NAMALWA (cell line): ENCODE measurements around the gene CNKSR3.
"Not testable (repeated sequence)": the region's sequence is repeated elsewhere in the genome, so short reads cannot be mapped to it uniquely, and the experiment has no call there.

Source experiments
- DNase-seq: peaks from one replicate; pipeline ENCODE4 v3.0.0-alpha.2; 2015; ENCODE audit warnings: low spot score

The CNKSR3 gene

DNA sequence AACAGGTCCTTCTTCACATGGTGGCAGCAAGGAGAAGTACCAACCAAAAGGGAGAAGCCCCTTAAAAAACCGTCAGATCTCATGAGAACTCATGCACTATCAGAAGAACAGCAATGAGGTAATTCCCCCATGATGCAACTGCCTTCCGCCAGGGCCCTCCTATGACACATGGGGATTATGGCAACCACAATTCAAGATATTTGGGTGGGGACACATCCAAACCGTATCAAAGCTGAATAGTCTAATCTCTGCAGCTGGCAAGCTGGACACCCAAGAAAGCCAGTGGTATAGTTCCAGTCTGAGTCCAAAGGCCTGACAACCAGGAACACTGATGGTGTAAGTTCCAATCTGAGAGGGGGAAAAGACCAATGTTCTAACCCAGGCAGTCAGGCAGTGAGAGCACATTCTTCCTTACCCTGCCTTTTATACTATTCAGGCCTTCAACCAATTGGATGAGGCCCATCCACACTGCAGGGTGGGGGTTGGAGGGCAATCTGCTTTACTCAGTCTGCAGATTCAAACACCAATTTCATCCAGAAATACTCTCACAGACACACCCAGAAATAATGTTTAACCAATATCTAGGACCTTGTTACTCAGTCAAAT lies 17.9 kb upstream of the CNKSR3 start:
- no peak for DNase-seq

GRCh38 chr6:154526996-154527395 lies 16.5 kb upstream of the CNKSR3 start:
- DNase-seq = no peak

DNA sequence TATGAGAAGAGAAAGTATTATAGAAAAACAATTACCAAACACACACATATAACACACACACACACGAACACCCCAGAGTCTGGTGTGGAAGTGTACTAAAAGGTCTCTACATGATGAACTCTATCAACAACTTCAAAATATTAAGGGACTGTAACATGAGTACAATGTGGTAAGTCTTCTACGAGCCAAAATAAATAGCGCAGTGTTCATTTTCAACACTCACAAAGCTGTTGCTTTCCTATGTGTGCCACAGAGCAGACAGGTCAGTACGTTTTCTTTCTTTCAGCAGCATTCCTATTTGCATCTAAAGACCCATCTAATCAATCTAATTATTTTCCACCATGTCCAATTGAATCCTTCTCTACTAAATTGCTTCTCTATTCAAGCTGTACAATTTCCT lies 12.1 kb upstream of the CNKSR3 start:
- DNase-seq = no peak

GRCh38 chr6:154521412-154521811 lies 10.9 kb upstream of the CNKSR3 start:
- no peak for DNase-seq

DNA sequence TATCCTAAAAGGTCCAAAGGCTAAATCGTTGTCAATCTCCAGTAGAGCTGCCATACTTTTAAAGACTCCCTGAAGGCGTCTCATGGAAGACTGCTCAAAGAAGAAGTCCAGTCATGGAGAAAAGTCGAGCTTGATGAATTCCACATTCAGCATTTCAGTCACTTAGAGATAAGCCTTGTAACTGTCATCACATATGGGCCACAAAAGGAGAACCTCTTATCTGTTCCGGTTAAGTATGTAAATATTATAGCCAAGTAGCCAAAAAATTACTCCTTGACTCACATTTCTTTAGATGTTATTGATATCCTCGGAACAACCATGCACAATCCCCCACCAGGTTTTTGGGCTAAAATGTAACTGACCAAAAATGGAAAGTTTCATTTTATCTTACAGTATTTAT lies 9.8 kb upstream of the CNKSR3 start:
- DNase-seq = no peak

DNA sequence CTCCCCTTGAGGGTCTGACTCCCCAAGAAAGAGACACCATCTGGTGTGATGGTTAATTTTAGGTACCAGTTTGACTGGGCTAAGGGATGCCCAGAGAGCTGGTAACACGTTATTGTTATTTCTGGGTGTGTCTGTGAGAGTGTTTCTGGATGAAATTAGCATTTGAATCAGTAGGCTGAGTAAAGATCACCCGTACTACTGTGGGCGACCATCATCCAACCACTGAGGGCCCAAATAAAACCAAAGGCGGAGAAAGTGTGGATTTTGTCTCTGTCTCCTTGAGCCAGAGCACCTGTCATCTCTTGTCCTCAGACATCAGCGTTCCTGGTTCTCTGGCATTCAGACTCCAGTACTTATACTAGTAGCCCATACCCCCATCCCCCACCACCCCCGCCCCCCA lies 7.9 kb upstream of the CNKSR3 start:
- DNase-seq = no peak

GRCh38 chr6:154516276-154516675 lies 5.8 kb upstream of the CNKSR3 start:
- no peak for DNase-seq

DNA sequence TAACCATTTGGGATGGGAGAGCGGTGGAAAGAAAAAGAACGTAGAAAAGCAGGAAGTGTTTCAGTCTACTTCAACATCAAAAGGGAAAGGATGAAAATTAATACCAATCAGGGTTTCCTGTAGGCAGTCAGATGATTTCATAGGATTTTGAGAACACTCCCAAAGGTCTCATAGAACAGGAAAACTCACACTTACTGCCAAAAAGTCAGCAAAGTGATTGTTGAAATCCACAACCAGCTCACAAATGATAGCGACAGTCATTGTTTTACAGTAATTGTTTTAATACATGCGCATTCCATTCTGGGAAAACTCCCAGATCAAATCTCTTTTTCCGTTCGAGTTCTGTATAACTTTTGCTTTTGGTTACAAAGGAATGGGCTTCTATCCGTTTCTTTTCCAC lies 5.3 kb upstream of the CNKSR3 start:
- no peak for DNase-seq

DNA sequence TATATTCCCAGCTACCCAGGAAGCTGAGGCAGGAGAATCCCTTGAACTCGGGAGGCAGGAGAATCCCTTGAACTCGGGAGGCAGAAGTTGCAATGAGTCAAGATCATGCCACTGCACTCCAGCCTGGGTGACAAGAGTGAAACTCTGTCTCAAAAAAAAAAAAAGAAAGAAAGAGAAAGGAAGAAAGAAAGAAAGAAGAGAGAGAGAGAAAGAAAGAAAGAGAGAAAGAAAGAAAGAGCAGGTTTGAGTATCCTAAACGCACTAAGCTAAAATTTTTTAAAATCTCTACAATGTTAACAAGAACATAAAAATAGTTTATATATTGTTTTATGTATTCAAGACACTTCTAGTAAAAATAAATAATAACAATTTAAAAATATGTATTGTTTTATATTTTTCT lies 4.6 kb upstream of the CNKSR3 start:
- not testable (repeated sequence) for DNase-seq

GRCh38 chr6:154514481-154514880 lies 4.0 kb upstream of the CNKSR3 start:
- no peak for DNase-seq

DNA sequence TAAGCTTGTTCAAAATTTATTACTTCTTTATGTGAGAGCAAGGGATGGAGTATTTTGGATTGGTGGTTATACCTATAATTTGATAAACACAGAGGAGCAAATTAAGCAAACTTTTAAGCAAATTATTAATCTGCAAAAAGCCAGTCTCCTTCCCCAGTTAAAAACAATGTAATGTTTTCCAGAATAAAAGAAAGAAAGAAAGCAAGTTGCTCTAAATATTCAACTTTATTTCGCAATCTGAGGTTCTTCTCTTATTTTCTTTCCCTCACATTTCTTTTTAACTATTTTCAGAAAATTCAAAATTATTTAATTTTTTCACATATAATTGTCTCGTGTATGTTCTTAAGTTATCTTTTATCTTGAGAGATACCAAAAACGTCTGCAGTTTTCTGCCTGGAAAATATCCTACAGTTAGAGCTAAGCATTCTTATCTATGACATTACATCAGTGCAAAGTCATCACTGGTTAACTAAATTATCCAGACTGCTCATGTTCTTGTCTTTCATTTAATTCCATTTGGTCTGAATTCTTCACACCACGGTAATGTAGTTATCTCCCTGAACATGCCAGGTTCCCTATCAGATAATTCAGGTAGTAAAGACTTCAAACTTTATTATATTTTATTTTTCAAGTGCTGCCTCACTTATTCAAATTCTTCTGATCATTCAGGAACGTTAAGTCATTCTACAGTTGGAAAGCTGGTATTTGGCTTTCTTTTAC lies 3.3 kb upstream of the CNKSR3 start:
- no peak for DNase-seq

DNA sequence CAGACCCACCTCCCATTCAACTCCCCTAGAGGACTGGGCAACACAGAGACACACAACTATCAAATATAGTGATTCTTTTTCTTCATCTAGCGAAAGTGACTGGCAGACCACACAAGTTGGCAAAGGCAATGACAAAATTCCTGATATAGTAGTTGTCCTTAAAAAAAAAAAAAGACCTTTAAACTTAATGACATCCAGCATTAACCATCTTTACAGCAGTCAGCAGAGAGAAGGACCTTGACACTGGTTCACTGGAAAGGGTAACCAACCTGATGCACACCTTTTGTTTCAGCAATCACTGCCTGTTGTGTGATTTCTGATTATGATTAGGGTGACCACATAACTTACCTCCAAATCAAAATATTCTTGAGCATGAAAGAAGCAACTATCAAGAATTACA lies 1.7 kb upstream of the CNKSR3 start:
- DNase-seq = no peak

GRCh38 chr6:154511791-154512190 lies 1.3 kb upstream of the CNKSR3 start:
- DNase-seq = no peak

- DNase-seq = no peak
Observed at GRCh38 chr6:154509421-154510143, 903 bp downstream of the CNKSR3 start.

- DNase-seq = no peak
Observed at GRCh38 chr6:154508573-154509375, 1.7 kb downstream of the CNKSR3 start.

DNA sequence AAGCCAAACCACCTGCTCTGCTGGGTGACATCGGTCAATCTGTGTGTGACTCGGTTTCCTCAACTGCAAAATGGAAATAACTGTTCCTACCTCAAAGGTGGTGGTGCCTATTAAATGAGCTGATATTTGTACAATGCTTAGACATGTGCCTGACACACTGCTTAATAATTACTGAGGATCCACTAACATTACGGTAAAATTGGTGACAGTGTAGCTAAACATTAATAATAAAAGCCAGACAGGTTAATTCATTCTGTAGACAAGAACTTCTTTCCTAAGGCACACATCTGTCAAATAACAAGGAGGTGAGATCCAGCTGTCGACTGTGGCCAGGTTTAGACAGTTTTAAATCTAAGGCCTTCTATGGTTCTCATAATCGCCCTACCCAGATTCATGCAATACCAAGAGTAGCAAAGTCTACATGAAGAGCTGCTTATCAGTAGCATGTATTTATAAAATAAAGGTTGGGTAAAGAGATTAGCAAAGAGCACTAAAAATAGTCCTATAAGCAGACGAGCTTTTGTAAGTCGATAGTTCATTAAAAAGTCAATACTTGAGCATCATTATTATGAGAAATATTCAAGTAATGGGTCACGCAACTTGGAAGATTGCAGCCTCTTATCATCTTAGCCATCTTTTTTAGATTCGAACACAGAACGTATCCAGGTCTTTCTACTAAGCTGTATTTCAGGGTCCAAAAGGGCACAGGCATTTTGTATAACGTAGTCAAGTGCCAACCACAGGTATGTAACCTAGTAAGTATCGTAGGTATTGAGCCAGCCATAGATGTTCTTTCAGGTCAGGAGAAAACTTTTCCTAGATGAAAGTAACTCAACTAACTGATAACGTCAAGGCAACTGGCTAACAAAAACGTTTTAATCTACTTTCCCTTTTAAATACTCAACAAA lies 3.2 kb downstream of the CNKSR3 start:
- no peak for DNase-seq

DNA sequence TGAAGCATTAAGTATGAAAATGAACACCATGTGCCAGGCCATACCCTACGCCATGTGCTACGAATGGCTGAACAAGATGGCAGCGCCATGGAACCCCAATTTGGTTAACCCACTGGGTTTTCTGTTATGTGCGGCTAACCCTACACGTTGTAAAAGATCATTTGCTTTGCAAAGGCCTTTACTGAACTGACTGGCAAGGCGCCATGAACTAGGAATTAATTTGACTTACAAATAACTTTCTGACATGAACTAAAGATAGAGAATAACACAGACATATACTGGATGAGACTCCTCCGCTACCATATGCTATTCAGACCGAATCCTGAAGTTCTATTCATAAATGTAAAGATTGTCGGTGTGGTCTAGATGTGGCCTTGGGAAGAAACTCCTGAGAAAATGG lies 3.9 kb downstream of the CNKSR3 start:
- no peak for DNase-seq

GRCh38 chr6:154506108-154506507 lies 4.4 kb downstream of the CNKSR3 start:
- DNase-seq = no peak

DNA sequence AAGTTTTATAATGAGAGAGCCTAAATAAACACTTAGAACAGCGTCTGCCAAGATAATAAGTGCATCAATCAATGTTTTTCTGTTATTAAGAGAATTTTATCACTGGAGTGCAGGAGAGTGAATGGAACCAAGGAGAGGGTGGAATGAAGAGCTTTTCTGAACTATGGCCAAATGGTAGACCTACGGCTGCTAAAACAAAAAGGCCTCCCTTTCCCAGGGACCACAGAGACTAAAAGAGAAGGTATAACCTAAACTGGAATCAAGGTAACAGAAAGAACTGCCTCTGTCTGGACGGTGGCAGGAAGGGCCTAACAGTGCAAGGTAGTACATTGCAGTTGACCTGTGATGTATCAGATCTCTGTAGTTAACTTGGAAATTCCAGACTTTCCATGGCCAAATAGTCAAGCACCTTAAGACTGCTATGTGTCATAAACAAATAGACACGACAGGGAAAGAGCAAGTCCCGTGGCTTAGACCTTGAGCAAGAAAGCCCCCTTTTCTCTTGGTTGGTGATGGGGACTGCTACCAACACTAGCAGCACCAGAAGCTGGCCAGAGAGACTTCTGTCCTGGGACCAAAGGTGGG lies 5.5 kb downstream of the CNKSR3 start:
- DNase-seq = no peak

DNA sequence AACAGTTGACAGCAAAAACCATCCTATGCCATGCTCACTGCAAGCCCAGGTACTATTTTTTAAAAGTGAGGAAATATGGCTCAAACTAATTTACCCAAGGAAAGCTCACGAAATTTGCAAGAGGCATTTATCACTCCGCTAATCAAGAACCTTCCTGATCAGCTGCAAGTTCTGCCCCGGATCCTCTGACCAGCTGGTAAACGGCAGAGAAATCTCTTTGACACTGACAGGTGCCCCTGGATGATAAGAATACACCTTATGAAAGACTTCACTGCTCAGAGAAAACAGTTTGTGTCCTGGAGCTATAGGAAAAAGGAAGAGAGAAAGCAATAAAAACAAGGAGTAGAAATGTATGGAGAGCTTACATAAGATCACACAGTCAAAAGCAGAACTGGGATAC lies 6.4 kb downstream of the CNKSR3 start:
- DNase-seq = no peak

GRCh38 chr6:154503658-154504057 lies 6.8 kb downstream of the CNKSR3 start:
- no peak for DNase-seq
